Measurements from ENCODE around the gene TBXAS1. TPM values are rescaled to one million over a fixed set of nuclear protein-coding genes. Genes with fewer than 3 reads are reported as not detected.
"Not testable (repeated sequence)": the region's sequence is repeated elsewhere in the genome, so short reads cannot be mapped to it uniquely, and the experiment has no call there.

Gene TBXAS1
- total and polyA plus RNA-seq, 8 donors, result 0.74 to 18.4 (median 2.2) TPM

DNA sequence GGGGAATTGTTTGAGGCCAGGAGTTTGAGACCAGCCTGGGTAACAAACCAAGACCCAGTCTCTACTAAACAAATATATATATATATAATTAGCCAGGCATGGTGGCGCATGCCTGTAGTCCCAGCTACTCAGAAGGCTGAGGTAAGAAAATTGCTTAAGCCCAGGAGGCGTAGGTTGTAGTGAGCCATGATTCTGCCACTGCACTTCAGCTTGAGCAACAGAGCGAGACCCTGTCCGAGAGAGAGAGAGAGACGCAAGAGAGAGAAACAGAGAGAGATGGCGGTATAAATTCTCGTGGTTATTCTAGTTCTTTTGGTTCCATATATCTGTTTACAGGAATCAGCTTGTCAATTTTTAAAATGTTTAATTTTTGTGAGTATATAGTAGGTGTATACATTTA, 94.0 kb downstream of the TBXAS1 start:
- Histone ChIP-seq H3K9me3 (no peaks in the 10 kb centered on the region), H3K4me3 (no peak overlapping the region), H3K27ac (no peak overlapping the region), H3K4me1 (no peaks in the 10 kb centered on the region), H3K27me3 (no peaks in the 10 kb centered on the region), H3K36me3 (no peaks in the 10 kb centered on the region)
- DNase-seq, result no peak
- intact Hi-C loops (cut with DNase I), result no loop called here
- FAIRE-seq, result no peak
- no peak for ATAC-seq
- WGBS, 2 donors, result 83 to 91% methylated on average over 7 of the region's 7 CpGs
- TF ChIP-seq, protein P1, sequence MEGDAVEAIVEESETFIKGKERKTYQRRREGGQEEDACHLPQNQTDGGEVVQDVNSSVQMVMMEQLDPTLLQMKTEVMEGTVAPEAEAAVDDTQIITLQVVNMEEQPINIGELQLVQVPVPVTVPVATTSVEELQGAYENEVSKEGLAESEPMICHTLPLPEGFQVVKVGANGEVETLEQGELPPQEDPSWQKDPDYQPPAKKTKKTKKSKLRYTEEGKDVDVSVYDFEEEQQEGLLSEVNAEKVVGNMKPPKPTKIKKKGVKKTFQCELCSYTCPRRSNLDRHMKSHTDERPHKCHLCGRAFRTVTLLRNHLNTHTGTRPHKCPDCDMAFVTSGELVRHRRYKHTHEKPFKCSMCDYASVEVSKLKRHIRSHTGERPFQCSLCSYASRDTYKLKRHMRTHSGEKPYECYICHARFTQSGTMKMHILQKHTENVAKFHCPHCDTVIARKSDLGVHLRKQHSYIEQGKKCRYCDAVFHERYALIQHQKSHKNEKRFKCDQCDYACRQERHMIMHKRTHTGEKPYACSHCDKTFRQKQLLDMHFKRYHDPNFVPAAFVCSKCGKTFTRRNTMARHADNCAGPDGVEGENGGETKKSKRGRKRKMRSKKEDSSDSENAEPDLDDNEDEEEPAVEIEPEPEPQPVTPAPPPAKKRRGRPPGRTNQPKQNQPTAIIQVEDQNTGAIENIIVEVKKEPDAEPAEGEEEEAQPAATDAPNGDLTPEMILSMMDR (IDR thresholded peaks at IDR 0.05), result no peak

DNA sequence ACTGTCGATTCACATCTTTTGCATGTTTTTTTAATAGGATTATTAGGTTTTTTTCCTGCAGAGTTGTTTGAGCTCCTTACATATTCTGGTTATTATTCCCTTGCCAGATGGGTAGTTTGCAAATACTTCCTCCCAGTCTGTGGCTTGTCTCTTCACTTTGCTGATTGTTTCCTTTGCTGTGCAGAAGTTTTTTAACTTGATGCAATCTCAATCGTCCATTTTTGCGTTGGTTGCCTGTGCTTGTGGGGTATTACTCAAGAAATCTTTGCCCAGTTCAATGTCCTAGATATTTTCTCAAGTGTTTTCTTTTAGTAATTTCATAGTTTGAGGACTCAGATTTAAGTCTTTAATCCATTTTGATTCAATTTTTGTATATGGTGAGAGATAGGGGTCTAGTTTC, 95.4 kb downstream of the TBXAS1 start:
- Histone ChIP-seq H3K9me3 (no peaks in the 10 kb centered on the region), H3K27me3 (no peaks in the 10 kb centered on the region), H3K4me3 (no peak overlapping the region), H3K36me3 (no peaks in the 10 kb centered on the region), H3K4me1 (no peaks in the 10 kb centered on the region), H3K27ac (no peak overlapping the region)
- intact Hi-C loops (cut with DNase I), result no loop called here
- 88 to 91% methylated on average over 3 of the region's 3 CpGs for WGBS, 2 donors
- DNase-seq (no peak), ATAC-seq (no peak), FAIRE-seq (no peak)
- TF ChIP-seq, protein P1 (IDR thresholded peaks at IDR 0.05), result no peak

DNA sequence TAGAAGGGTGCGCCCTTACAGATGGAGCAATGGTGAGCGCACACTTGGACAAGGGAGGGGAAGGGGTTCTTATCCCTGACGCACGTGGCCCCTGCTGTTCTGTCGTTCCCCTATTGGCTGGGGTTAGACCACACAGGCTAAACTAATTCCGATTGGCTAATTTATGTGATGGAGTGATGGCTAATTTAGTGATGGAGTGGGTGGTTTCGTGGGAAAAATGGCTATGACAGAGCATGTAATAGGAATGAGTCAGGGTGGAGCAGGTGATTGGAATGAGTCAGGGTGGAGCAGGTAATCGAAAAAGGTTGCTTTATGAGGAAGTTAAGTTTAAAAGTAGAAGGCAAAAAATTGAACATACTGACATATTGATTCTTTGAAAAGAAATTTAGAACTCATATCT, 100.2 kb downstream of the TBXAS1 start:
- 89 to 91% methylated on average over 6 to 8 of the region's 8 CpGs for WGBS, 2 donors
- FAIRE-seq; H3K36me3 ChIP-seq; H3K4me1 ChIP-seq; DNase-seq; H3K27me3 ChIP-seq; H3K4me3 ChIP-seq; intact Hi-C loops (cut with DNase I); H3K9me3 ChIP-seq; H3K27ac ChIP-seq; ATAC-seq: not testable (repeated sequence)

DNA sequence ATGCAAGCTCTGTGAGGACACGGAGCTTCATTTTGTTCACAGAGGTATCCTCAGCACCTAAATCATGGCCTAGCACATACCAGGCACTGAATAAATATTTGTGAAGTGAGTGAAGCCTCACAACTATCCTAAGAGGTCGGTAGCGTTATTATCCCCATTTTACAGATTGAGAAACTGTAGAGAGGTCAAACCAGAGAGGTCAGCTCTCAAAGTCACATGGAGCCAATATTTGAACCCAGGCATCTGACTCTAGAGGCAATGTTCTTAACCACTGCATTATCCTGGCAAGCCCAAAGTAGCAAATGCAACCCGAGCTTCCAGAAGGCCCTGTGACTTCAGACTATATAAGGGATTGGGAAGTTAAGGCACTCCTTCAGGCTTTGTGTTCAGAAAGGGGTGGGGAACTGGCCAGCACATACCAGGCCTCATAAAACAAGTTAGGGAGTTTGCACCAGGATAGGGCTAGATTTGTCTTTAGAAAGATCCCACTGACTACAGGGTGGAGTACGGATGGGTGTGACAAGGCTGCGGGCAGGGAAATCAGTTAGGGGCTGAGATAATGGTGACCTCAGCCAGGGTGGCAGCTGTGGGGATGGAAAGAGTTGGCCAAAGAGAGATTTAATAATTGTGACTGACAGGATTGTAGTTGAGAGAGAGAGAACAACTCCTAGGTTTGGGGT, 101.4 kb downstream of the TBXAS1 start:
- intact Hi-C loops (cut with DNase I), result no loop called here
- FAIRE-seq, result no peak
- no peak for DNase-seq
- Histone ChIP-seq H3K4me1 (no peaks in the 10 kb centered on the region), H3K27me3 (no peaks in the 10 kb centered on the region), H3K4me3 (no peak overlapping the region), H3K27ac (no peak overlapping the region), H3K9me3 (no peaks in the 10 kb centered on the region), H3K36me3 (no peaks in the 10 kb centered on the region)
- TF ChIP-seq, protein P1 (IDR thresholded peaks at IDR 0.05), result no peak
- ATAC-seq, result no peak
- 85 to 92% methylated on average over 6 of the region's 6 CpGs for WGBS, 2 donors

DNA sequence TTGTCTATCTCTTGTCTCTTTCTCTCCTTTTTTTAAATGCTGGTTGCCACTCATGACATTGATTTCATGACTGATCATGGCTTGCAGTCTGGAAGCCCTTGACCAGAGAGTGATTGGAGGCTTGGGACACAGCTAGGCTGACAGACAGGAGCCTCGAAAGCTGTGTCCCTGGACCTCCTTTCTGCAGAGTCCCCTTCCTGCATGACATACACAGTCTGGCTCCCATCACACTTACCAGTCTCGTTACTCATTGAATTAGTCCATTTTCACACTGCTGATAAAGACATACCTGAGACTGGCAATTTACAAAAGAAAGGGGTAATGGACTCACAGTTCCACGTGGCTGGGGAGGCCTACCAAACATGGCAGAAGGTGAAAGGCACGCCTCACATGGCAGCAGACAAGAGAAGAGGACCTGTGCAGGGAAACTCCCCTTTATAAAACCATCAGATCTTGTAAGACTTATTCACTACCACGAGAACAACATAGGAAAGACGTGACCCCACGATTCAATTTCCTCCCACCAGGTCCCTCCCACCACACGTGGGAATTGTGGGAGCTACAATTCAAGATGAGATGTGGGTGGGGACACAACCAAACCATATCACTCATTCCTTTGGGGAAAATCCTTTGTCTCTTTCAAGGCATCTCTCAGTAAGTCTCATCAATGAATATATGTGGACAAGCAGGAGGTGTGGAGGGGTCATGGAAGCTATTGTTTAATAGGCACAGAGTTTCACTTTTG, 102.3 kb downstream of the TBXAS1 start:
- Histone ChIP-seq H3K4me3 (no peak overlapping the region), H3K9me3 (no peaks in the 10 kb centered on the region), H3K4me1 (no peaks in the 10 kb centered on the region), H3K27me3 (no peaks in the 10 kb centered on the region), H3K36me3 (no peaks in the 10 kb centered on the region), H3K27ac (no peak overlapping the region)
- DNase-seq (no peak), ATAC-seq (no peak), FAIRE-seq (no peak)
- intact Hi-C loops (cut with DNase I), result no loop called here
- WGBS, 2 donors, result 63 to 72% methylated on average over 8 of the region's 8 CpGs
- TF ChIP-seq, protein P1 (IDR thresholded peaks at IDR 0.05), result no peak
